GM18526 (cell line): ENCODE data around the gene PPBP.

Source experiments
- POLR2A ChIP-seq: IDR thresholded peaks from 3 replicates; pipeline ENCODE4 v1.6.1; 2011; ENCODE audit not compliant: insufficient read length; ENCODE audit errors: extremely low read depth

Gene PPBP

GRCh38 chr4:73944061-73944875 is 43.7 kb downstream of the PPBP start:
- no peak for TF ChIP-seq POLR2A

DNA sequence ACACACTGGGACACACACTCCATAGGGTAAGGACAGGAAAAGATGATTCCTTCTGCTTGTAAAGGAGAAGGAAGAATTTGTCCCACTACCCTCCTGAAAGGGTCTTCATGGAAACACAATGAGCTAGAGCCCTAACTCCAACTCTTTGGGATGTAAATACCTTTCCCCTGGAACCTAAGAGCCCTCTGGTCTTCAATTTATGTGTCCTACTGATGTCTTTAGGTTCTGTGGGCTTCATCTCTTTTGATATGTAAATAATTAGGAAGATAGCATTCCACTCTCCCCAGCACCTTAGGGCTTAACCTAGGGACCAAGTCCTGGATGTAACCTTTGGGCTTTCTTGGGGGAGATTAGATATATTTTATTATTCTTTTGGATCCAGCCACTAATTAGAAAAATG is 44.4 kb downstream of the PPBP start:
- no peak for TF ChIP-seq POLR2A

- TF ChIP-seq POLR2A, result no peak
These were observed 51.0 kb downstream of the PPBP start for GRCh38 chr4:73936969-73937368.
